ENCODE data around the gene CMTM6. TPM values are rescaled to one million over a fixed set of nuclear protein-coding genes. Genes with fewer than 3 reads are reported as not detected.

Gene CMTM6
- total and polyA plus RNA-seq, 9 of the 15 experiments (the other 6 are each of a cell fraction or from before 2014, with no cell fraction given), result 8.9 to 39.7 (median 19.5) TPM

- no peak for TF ChIP-seq ZC3H4 (CRISPR knock-in tag; IDR thresholded peaks at IDR 0.05; ENCODE audit: borderline replicate concordance)
- TF ChIP-seq ZBTB40 (IDR thresholded peaks at IDR 0.05), result 0 out of 2 replicates have a peak, but pooled peaks have one; percentile 7
- no peak for TF ChIP-seq ZBTB40 (CRISPR knock-in tag; IDR thresholded peaks at IDR 0.05)
- no peak for TF ChIP-seq MEF2D (tag; conservative IDR thresholded peaks at IDR 0.05; ENCODE audit: low read depth)
- no peak for TF ChIP-seq SP1 (CRISPR knock-in tag; IDR thresholded peaks at IDR 0.05)
Observed at GRCh38 chr3:32493437-32494414, 8.9 kb downstream of the CMTM6 start (continued).

Data from K562 (cell line).